ENCODE measurements around the gene NHP2.

NHP2 gene

DNA sequence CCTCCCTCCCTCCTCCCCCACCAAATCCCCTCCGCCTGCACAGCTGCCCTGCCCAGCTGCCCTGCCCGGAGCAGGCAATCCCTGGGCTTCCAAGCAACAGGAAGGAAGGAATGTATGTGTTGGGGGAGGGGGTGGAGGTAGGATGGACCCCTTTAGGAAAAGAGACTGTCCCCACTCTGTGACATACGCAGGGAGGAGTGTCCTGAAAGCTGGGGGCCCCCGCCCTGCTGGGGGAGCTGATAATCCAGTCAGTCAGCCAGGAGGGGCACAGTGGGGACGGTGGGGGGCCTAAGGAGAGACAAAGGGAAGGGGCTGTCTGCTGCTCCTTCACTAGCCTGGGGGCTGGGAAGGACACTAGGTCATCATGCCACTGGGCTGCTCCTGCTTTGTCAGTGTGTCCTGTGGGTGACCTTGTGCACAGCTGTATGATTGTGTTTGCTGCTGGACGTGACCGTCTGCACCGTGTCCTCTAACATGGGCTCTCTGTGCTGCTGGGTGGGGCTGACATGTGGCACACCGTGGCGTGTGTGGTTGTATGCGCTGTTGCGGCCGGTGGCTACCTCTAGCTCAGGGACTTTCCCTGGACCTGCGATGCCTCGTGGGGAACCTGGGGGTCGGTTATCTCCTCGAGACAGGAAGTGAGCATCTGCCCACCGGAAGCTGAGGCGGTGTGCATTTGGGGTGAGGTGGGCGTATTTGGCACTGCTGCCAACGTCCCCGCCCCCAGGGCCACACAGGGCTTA lies 37.4 kb downstream of the NHP2 start:
- Histone ChIP-seq H3K4me3 (ENCODE audit: low read length) (peak overlapping the region; percentile 79), H2AFZ (ENCODE audit: low read depth, low read length) (no peak overlapping the region; the same call in 1 of the 2 replicates), H3K4me2 (ENCODE audit: low read length) (peak overlapping the region; percentile 99), H3K27ac (ENCODE audit: low read length) (no peak overlapping the region), H3K4me1 (ENCODE audit: low read length) (peaks cover 50% of the 10 kb centered on the region), H4K20me1 (ENCODE audit: insufficient read depth, low read length) (no peaks in the 10 kb centered on the region), H3K79me2 (ENCODE audit: low read length) (no peaks in the 10 kb centered on the region), H3K9ac (ENCODE audit: low read length) (peak overlapping the region; percentile 62; the same call in 1 of the 2 replicates), H3K27me3 (ENCODE audit: low read depth, low read length) (peaks cover 21% of the 10 kb centered on the region), H3K36me3 (replicated peaks; ENCODE audit: low read depth, low read length) (no peaks in the 10 kb centered on the region), H3K9me3 (ENCODE audit: insufficient read depth, low read length) (peaks cover 5% of the 10 kb centered on the region; the same call in 1 of the 2 replicates)
- no peak for TF ChIP-seq EZH2phosphoT487 (IDR thresholded peaks at IDR 0.05; ENCODE audit: low read depth)
- TF ChIP-seq, protein P1, sequence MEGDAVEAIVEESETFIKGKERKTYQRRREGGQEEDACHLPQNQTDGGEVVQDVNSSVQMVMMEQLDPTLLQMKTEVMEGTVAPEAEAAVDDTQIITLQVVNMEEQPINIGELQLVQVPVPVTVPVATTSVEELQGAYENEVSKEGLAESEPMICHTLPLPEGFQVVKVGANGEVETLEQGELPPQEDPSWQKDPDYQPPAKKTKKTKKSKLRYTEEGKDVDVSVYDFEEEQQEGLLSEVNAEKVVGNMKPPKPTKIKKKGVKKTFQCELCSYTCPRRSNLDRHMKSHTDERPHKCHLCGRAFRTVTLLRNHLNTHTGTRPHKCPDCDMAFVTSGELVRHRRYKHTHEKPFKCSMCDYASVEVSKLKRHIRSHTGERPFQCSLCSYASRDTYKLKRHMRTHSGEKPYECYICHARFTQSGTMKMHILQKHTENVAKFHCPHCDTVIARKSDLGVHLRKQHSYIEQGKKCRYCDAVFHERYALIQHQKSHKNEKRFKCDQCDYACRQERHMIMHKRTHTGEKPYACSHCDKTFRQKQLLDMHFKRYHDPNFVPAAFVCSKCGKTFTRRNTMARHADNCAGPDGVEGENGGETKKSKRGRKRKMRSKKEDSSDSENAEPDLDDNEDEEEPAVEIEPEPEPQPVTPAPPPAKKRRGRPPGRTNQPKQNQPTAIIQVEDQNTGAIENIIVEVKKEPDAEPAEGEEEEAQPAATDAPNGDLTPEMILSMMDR (IDR thresholded peaks at IDR 0.05; ENCODE audit: low read depth, low read length): no peak

DNA sequence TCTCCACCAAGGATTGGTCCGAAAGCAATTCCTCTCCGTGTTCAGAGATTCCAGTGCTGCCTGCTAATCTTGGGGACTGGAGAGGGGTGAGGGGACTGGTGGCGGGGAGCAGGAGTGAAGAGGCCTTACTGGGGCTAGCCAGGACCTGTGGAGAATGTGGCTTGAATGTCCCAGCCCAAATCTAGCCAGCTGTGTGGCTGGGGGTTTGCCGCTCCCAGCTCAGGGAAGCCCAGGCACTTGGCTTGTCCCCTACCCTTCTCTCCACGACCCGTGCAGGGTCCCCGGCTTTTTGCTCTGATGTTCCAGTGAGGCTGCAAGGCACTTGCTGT lies 37.9 kb downstream of the NHP2 start:
- Histone ChIP-seq H3K79me2 (ENCODE audit: low read length) (no peaks in the 10 kb centered on the region), H3K27me3 (ENCODE audit: low read depth, low read length) (peaks cover 21% of the 10 kb centered on the region), H4K20me1 (ENCODE audit: insufficient read depth, low read length) (no peaks in the 10 kb centered on the region), H3K4me2 (ENCODE audit: low read length) (peak overlapping the region; percentile 99), H3K9me3 (ENCODE audit: insufficient read depth, low read length) (peaks cover 5% of the 10 kb centered on the region; the same call in 1 of the 2 replicates), H3K4me1 (ENCODE audit: low read length) (peaks cover 45% of the 10 kb centered on the region), H3K27ac (ENCODE audit: low read length) (no peak overlapping the region), H2AFZ (ENCODE audit: low read depth, low read length) (no peak overlapping the region), H3K9ac (ENCODE audit: low read length) (peak overlapping the region; percentile 62; the same call in 1 of the 2 replicates), H3K36me3 (replicated peaks; ENCODE audit: low read depth, low read length) (no peaks in the 10 kb centered on the region), H3K4me3 (ENCODE audit: low read length) (peak overlapping the region; percentile 79)
- TF ChIP-seq EZH2phosphoT487 (IDR thresholded peaks at IDR 0.05; ENCODE audit: low read depth): no peak
- TF ChIP-seq, protein P1 (IDR thresholded peaks at IDR 0.05; ENCODE audit: low read depth, low read length): no peak

DNA sequence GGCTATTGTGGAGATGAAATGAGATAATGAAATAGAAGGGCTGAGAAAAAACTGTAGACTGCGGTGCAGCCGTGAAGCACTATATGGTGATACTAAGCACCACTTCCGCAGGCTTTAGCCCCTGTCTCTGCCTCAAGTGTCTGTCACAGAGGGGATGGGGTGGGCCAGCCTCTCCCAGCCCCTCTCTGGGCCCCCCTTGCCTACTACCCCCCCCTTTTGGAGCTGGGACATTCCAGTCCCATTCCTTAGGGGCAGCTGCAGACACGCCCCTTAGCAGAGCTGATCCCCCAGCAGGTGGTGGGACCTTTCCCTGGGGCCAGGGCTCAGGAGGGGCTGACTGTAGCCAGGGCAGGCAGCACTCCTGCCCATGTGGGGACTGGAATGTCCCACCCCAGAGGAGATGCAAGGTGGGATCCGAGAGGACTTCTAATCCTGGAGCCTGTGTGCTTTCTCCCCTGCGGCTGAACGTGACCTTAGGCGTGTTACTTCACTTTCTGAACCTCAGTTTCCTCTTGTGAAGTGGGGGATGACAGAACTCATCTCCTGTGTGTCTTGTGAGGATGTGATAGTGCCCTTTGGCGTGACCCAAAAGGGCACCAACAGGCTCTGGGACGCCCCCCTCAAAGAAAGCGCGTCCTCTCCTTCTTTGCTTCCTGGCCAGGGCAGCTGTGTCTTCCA lies 38.4 kb downstream of the NHP2 start:
- H2AFZ ChIP-seq (ENCODE audit: low read depth, low read length): no peak overlapping the region
- H4K20me1 ChIP-seq (ENCODE audit: insufficient read depth, low read length): no peaks in the 10 kb centered on the region
- peaks cover 44% of the 10 kb centered on the region for H3K4me1 ChIP-seq (ENCODE audit: low read length)
- peaks cover 21% of the 10 kb centered on the region for H3K27me3 ChIP-seq (ENCODE audit: low read depth, low read length)
- H3K27ac ChIP-seq (ENCODE audit: low read length): no peak overlapping the region
- TF ChIP-seq, protein P1 (IDR thresholded peaks at IDR 0.05; ENCODE audit: low read depth, low read length): no peak
- TF ChIP-seq EZH2phosphoT487 (IDR thresholded peaks at IDR 0.05; ENCODE audit: low read depth): no peak
- peak overlapping the region; percentile 79 for H3K4me3 ChIP-seq (ENCODE audit: low read length)
- H3K9ac ChIP-seq (ENCODE audit: low read length): peak overlapping the region; percentile 62
- H3K9me3 ChIP-seq (ENCODE audit: insufficient read depth, low read length): peaks cover 5% of the 10 kb centered on the region; the same call in 1 of the 2 replicates
- peak overlapping the region; percentile 99 for H3K4me2 ChIP-seq (ENCODE audit: low read length)
- H3K79me2 ChIP-seq (ENCODE audit: low read length): no peaks in the 10 kb centered on the region
- H3K36me3 ChIP-seq (replicated peaks; ENCODE audit: low read depth, low read length): no peaks in the 10 kb centered on the region
